Endodermal cell (in vitro differentiated cells): ENCODE data around the gene NPB. TPM values are rescaled to one million over a fixed set of nuclear protein-coding genes. Genes with fewer than 3 reads are reported as not detected.

Source experiments
- DNase-seq: peaks from one replicate; pipeline ENCODE4 v3.0.0-alpha.2; 2017
- H3K27ac ChIP-seq: 2 replicates; pipeline ENCODE4 v1.5.1; 2013; ENCODE audit warnings: mild to moderate bottlenecking, low read depth, low read length, moderate library complexity
- H3K27me3 ChIP-seq: 2 replicates; pipeline ENCODE4 v1.6.1; 2013; ENCODE audit warnings: mild to moderate bottlenecking, low read length, moderate library complexity; ENCODE audit not compliant: insufficient read depth, control insufficient read depth, poor library complexity, severe bottlenecking
- H3K36me3 ChIP-seq: 2 replicates; pipeline ENCODE4 v1.7.0; 2013; ENCODE audit warnings: mild to moderate bottlenecking, low read length, moderate library complexity; ENCODE audit not compliant: control insufficient read depth, insufficient read depth
- H3K4me1 ChIP-seq: one replicate; pipeline ENCODE4 v1.7.0; 2013; ENCODE audit warnings: low read length; ENCODE audit not compliant: control insufficient read depth, insufficient read depth
- H3K4me3 ChIP-seq: 2 replicates; pipeline ENCODE4 v1.5.1; 2013; ENCODE audit warnings: mild to moderate bottlenecking, low read length, moderate library complexity
- H3K9ac ChIP-seq: 2 replicates; pipeline ENCODE4 v1.6.1; 2013; ENCODE audit warnings: mild to moderate bottlenecking, low read length, moderate library complexity; ENCODE audit not compliant: poor library complexity, severe bottlenecking; ENCODE audit errors: extremely low read depth
- H3K9me3 ChIP-seq: 2 replicates; pipeline ENCODE4 v1.6.1; 2013; ENCODE audit warnings: mild to moderate bottlenecking, low read length, moderate library complexity; ENCODE audit not compliant: control insufficient read depth
- H3K27ac Mint-ChIP-seq: 2 replicates; pipeline ENCODE4 v1.8.0; 2020; ENCODE audit warnings: mixed read lengths
- H3K27me3 Mint-ChIP-seq: 2 replicates; pipeline ENCODE4 v1.8.0; 2021; ENCODE audit warnings: mild to moderate bottlenecking, mixed read lengths; ENCODE audit not compliant: insufficient read depth
- H3K36me3 Mint-ChIP-seq: 2 replicates; pipeline ENCODE4 v1.8.0; 2020; ENCODE audit warnings: low read depth, mixed read lengths
- H3K4me1 Mint-ChIP-seq: 2 replicates; pipeline ENCODE4 v1.8.0; 2020; ENCODE audit warnings: mixed read lengths
- H3K4me3 Mint-ChIP-seq: 2 replicates; pipeline ENCODE4 v1.8.0; 2020; ENCODE audit warnings: mild to moderate bottlenecking, moderate library complexity, mixed read lengths
- H3K9me3 Mint-ChIP-seq: 2 replicates; pipeline ENCODE4 v1.8.0; 2020; ENCODE audit warnings: mild to moderate bottlenecking, mixed read lengths
- WGBS, 2 experiments: methylation state at CpG; one replicate each; pipeline versions ENCODE4 v1.1.5 to v1.1.7; 2013; ENCODE audit warnings: missing lambda C conversion rate in 2 of 2, mixed read lengths in 1 of 2; ENCODE audit not compliant: insufficient coverage in 1 of 2, insufficient read length in 1 of 2; 5-methylcytosine and 5-hydroxymethylcytosine counted together
- total RNA-seq, 2 donors: library from RNA; stranded (reverse); fragmentation: NEBNext Ultra II Directional in 1 of 2; extraction: Animal tissue kit (Norgen Biotek cat#: 25700) in 1 of 2; gene quantifications; 2 replicates in 1 of 2; 3 replicates in 1 of 2; pipeline ENCODE4 v1.2.1, GENCODE V29; 2021
- TF ChIP-seq, protein P1 (sequence below): fragments of 200-600 bp; sonication (generic); conservative IDR thresholded peaks from 2 replicates; pipeline ENCODE4 v1.5.0; 2021; ENCODE audit warnings: antibody characterized with exemption, mild to moderate bottlenecking

The NPB gene
- total RNA-seq, 2 donors from 2014 or later: 3.3 to 3.7 TPM

DNA sequence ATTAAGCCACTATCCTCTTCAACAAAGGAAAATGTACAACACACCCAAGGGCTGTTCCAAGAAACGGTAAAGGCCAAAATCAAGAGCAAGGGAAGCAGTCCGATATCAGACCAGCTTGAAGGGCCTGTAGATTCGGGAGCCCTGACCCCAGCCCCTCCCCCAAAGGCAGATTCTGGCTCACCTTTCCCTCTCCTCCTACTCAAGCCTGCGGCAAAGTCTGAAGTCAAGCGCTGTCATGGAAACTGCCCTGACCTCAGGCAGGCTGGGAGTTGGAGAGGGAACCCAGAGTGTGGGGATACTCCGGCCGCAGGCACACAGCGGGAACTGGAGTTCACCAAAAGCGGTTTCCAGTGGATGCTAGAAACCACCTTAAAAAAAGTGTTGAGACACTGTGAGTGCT is 12.4 kb upstream of the NPB start:
- Mint-ChIP-seq H3K27me3 (no peaks in the 10 kb centered on the region), H3K4me3 (peak overlapping the region; percentile 83), H3K36me3 (peaks cover 59% of the 10 kb centered on the region), H3K9me3 (no peaks in the 10 kb centered on the region), H3K27ac (peak overlapping the region; percentile 37), H3K4me1 (peaks cover 5% of the 10 kb centered on the region)
- DNase-seq: peak; percentile 54
- H3K27ac ChIP-seq: no peak overlapping the region
- peaks cover 7% of the 10 kb centered on the region for H3K4me1 ChIP-seq
- H3K4me3 ChIP-seq: peak overlapping the region; percentile 97
- H3K9ac ChIP-seq: peak overlapping the region; percentile 96
- no peaks in the 10 kb centered on the region for H3K27me3 ChIP-seq
- no peaks in the 10 kb centered on the region for H3K9me3 ChIP-seq
- 93 to 98% methylated on average over 6 to 9 of the region's 9 CpGs for whole genome bisulfite sequencing, 2 experiments
- peaks cover 66% of the 10 kb centered on the region for H3K36me3 ChIP-seq
- TF ChIP-seq, protein P1, sequence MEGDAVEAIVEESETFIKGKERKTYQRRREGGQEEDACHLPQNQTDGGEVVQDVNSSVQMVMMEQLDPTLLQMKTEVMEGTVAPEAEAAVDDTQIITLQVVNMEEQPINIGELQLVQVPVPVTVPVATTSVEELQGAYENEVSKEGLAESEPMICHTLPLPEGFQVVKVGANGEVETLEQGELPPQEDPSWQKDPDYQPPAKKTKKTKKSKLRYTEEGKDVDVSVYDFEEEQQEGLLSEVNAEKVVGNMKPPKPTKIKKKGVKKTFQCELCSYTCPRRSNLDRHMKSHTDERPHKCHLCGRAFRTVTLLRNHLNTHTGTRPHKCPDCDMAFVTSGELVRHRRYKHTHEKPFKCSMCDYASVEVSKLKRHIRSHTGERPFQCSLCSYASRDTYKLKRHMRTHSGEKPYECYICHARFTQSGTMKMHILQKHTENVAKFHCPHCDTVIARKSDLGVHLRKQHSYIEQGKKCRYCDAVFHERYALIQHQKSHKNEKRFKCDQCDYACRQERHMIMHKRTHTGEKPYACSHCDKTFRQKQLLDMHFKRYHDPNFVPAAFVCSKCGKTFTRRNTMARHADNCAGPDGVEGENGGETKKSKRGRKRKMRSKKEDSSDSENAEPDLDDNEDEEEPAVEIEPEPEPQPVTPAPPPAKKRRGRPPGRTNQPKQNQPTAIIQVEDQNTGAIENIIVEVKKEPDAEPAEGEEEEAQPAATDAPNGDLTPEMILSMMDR: no peak

DNA sequence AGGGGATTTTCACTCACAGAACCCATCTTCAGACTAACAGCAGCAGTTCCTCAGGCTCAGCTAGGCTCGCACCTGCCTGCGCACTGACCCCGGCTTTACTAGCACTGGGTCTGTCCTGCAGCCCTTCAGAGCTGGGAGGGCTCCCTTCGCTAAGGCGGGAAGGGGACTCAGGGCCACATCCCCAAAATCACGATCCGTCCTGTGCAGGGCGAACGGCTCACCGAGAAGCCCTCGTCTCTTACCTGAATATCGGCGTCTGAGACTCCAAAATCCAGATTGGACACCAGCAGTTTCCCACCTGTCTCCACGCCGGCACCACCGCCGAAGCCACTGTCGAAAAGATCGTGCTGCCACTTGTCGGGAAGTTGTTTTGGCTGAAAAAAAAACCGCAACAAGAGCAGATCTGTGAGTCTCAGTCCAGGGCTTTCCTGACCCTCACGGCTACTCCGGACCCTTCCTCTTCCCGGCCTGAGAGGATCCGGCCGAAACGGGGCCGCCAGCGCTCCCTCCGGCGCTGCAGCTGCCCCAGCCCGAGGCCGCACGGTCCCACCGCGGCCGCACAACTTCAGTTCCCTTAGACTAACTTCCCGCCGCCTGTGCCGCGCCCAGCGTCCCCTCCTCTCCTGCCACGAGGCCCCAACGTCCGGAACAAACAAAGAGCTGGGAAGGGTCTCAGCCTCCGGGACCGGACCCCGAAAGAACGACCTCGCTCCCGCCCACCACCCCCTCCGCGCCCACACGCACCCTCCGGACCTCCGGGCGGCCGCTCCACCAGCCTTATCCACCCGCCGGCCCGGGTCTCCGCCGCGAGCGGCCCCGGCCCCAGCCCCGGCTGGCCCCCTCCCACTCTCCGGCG is 11.4 kb upstream of the NPB start:
- 11 to 16% methylated on average over 26 to 67 of the region's 69 CpGs for WGBS, 2 experiments
- Histone ChIP-seq H3K27ac (peak overlapping the region; percentile 38), H3K4me1 (peaks cover 7% of the 10 kb centered on the region), H3K36me3 (peaks cover 63% of the 10 kb centered on the region), H3K9me3 (no peaks in the 10 kb centered on the region), H3K9ac (peak overlapping the region; percentile 96), H3K4me3 (peak overlapping the region; percentile 97), H3K27me3 (no peaks in the 10 kb centered on the region)
- peak overlapping the region; percentile 83 for H3K4me3 Mint-ChIP-seq
- peaks cover 58% of the 10 kb centered on the region for H3K36me3 Mint-ChIP-seq
- TF ChIP-seq, protein P1: no peak
- H3K27me3 Mint-ChIP-seq: no peaks in the 10 kb centered on the region
- H3K4me1 Mint-ChIP-seq: peaks cover 5% of the 10 kb centered on the region
- no peaks in the 10 kb centered on the region for H3K9me3 Mint-ChIP-seq
- peak; percentile 47 for DNase-seq
- peak overlapping the region; percentile 87 for H3K27ac Mint-ChIP-seq

DNA sequence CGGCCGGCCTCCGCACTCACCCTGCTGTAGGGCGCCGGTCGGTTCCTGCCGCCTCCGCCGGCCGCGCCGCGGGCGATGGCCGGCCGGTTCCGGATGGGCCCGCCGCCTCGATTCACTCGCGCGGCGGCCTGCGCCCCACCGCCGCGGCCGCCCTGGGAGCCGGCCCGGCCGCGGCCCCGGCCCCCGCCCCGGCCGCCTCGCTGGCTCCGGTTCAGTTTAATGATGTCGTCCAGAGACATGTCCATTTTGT is 10.8 kb upstream of the NPB start:
- peak overlapping the region; percentile 38 for H3K27ac ChIP-seq
- H3K9ac ChIP-seq: peak overlapping the region; percentile 96
- H3K4me3 Mint-ChIP-seq: peak overlapping the region; percentile 83

More for the DNA sequence above, 10.8 kb upstream of the NPB start:
- DNase-seq: no peak
- 0% methylated on average over 28 to 40 of the region's 40 CpGs for WGBS, 2 experiments
- H3K4me1 Mint-ChIP-seq: peaks cover 5% of the 10 kb centered on the region
- peaks cover 58% of the 10 kb centered on the region for H3K36me3 ChIP-seq
- H3K9me3 Mint-ChIP-seq: no peaks in the 10 kb centered on the region
- H3K27me3 ChIP-seq: no peaks in the 10 kb centered on the region
- peak overlapping the region; percentile 97 for H3K4me3 ChIP-seq
- no peaks in the 10 kb centered on the region for H3K9me3 ChIP-seq
- H3K4me1 ChIP-seq: peaks cover 7% of the 10 kb centered on the region
- peaks cover 55% of the 10 kb centered on the region for H3K36me3 Mint-ChIP-seq
- TF ChIP-seq, protein P1: no peak
- peak overlapping the region; percentile 98 for H3K27ac Mint-ChIP-seq
- H3K27me3 Mint-ChIP-seq: no peaks in the 10 kb centered on the region
